K562 (cell line): Measurements from ENCODE around the gene IFI30. TPM values are rescaled to one million over a fixed set of nuclear protein-coding genes. Genes with fewer than 3 reads are reported as not detected.
A peak's percentile ranks its signal among the peaks of the same experiment; 100 is the strongest.

Experiments
- ATF3 ChIP-seq, 2 experiments: fragments of 450-650 bp in 1 of 2; sonication (generic) in 1 of 2; formaldehyde crosslinking in 1 of 2; IDR thresholded peaks in 1 of 2; conservative IDR thresholded peaks in 1 of 2; 2 replicates each; pipeline versions ENCODE4 v1.6.1 to v1.8.1; 2016 to 2023; ENCODE audit warnings: mild to moderate bottlenecking in 2 of 2, moderate library complexity in 2 of 2, inconsistent platforms in 1 of 2, missing genetic modification reagents in 1 of 2
- BCOR ChIP-seq: fragments of 450-650 bp; IDR thresholded peaks from 2 replicates; pipeline ENCODE4 v1.6.1; 2016
- CEBPB ChIP-seq: fragments of 450-650 bp; IDR thresholded peaks from 2 replicates; pipeline ENCODE4 v1.6.1; 2016; ENCODE audit warnings: missing genetic modification characterization, missing compliant biosample characterization
- HDAC2 ChIP-seq: fragments of 450-650 bp; IDR thresholded peaks from 2 replicates; pipeline ENCODE4 v1.6.1; 2016; ENCODE audit warnings: mild to moderate bottlenecking
- PKNOX1 ChIP-seq: fragments of 450-650 bp; IDR thresholded peaks from 2 replicates; pipeline ENCODE4 v1.6.1; 2016
- RBM25 ChIP-seq: fragments of 200-400 bp; formaldehyde crosslinking; IDR thresholded peaks from 2 replicates; pipeline ENCODE4 v1.6.1; 2018; ENCODE audit warnings: low read length, low read depth, moderate library complexity; ENCODE audit not compliant: severe bottlenecking
- XRCC4 ChIP-seq: IDR thresholded peaks from one replicate; pipeline ENCODE4 v1.6.1; 2011; ENCODE audit not compliant: insufficient read depth, insufficient read length; ENCODE audit errors: extremely low read depth
- ZBTB26 ChIP-seq: fragments of 450-650 bp; formaldehyde crosslinking; IDR thresholded peaks from 2 replicates; pipeline ENCODE4 v1.4.0; 2022; ENCODE audit warnings: missing genetic modification characterization
- ZBTB7A ChIP-seq: IDR thresholded peaks from 2 replicates; pipeline ENCODE4 v1.6.1; 2011; ENCODE audit warnings: low read depth, mild to moderate bottlenecking, low read length, moderate library complexity, borderline replicate concordance; ENCODE audit not compliant: control insufficient read depth
- ZFP36 ChIP-seq: fragments of 150-350 bp; IDR thresholded peaks from 2 replicates; pipeline ENCODE4 v1.6.1; 2018; ENCODE audit warnings: low read length, low read depth; ENCODE audit not compliant: partially characterized antibody
- ZNF384 ChIP-seq: IDR thresholded peaks from 2 replicates; pipeline ENCODE4 v1.6.1; 2012; ENCODE audit warnings: low read depth, low read length, improper control_type of control experiment
- ZNF668 ChIP-seq: fragments of 250-450 bp; sonication (Bioruptor Pico); IDR thresholded peaks from 2 replicates; pipeline ENCODE4 v1.8.0; 2022; ENCODE audit warnings: mild to moderate bottlenecking, inconsistent platforms
- polyA plus RNA-seq, 8 experiments: library from polyadenylated mRNA; depleted of rRNA in 4 of 8; stranded (reverse) in 5 of 8; unstranded in 3 of 8; fragments of >200 nt; fragmentation: Nextera tagmentation in 2 of 8; fragmentation: Illumina TruSeq in 1 of 8; extraction: Ambion mirVana in 2 of 8; extraction: Trizol in 1 of 8; gene quantifications; 2 replicates each; pipeline versions ENCODE4 v1.2.1 to v1.2.3, GENCODE V29; 2011 to 2014; ENCODE audit warnings: inconsistent platforms in 1 of 8, missing spikeins in 1 of 8
- total RNA-seq, 7 experiments: library from RNA; depleted of rRNA in 6 of 7; stranded (reverse); fragments of >200 nt in 6 of 7; fragmentation: Illumina TruSeq in 2 of 7; extraction: Trizol in 2 of 7; gene quantifications; 2 replicates each; pipeline versions ENCODE4 v1.2.1 to v1.2.3, GENCODE V29; 2011 to 2021; ENCODE audit warnings: low replicate concordance in 1 of 7

IFI30 gene
- total and polyA plus RNA-seq, 9 of the 15 experiments (the other 6 are each of a cell fraction or from before 2014, with no cell fraction given): 63.7 to 430 (median 109) TPM

- TF ChIP-seq RBM25 (peak; percentile 76), BCOR (peak; percentile 91), ATF3 (IDR thresholded peaks at IDR 0.05) (no peak), ATF3 (CRISPR knock-in tag; conservative IDR thresholded peaks at IDR 0.05) (no peak), ZNF668 (CRISPR knock-in tag) (no peak), ZBTB7A (no peak), ZFP36 (peak; percentile 90), ZNF384 (0 out of 2 replicates have a peak, but pooled peaks have one; percentile 19), ZBTB26 (CRISPR knock-in tag) (no peak), PKNOX1 (0 out of 2 replicates have a peak, but pooled peaks have one; percentile 7), HDAC2 (0 out of 2 replicates have a peak, but pooled peaks have one; percentile 69), CEBPB (peak; percentile 88), XRCC4 (no peak)
These were observed 15.1 kb upstream of the IFI30 start (continued) for GRCh38 chr19:18158467-18158866.
